Esophagus muscularis mucosa (tissue), 4 donors: Measurements from ENCODE around the gene AP2A1.

Experiments
- CTCF ChIP-seq, 3 experiments: fragments of 200-600 bp in 2 of 3; fragments of 450-650 bp in 1 of 3; sonication (generic) in 2 of 3; IDR thresholded peaks; one replicate each; pipeline ENCODE4 v1.5.1; 2017 to 2019; ENCODE audit warnings: antibody characterized with exemption in 3 of 3, mild to moderate bottlenecking in 2 of 3, moderate library complexity in 1 of 3
- EP300 ChIP-seq: sonication (generic); formaldehyde crosslinking; IDR thresholded peaks from one replicate; pipeline ENCODE4 v1.6.1; 2017; ENCODE audit warnings: antibody characterized with exemption
- POLR2A ChIP-seq: fragments of 450-650 bp; IDR thresholded peaks from one replicate; pipeline ENCODE4 v1.6.1; 2017; ENCODE audit warnings: antibody characterized with exemption, moderate library complexity, mild to moderate bottlenecking, low read depth

- TF ChIP-seq CTCF (IDR thresholded peaks at IDR 0.05) (no peak), EP300 (no peak), POLR2A (no peak)
These were observed 87.8 kb downstream of the AP2A1 start for GRCh38 chr19:49854378-49855263.
